Stimulated activated CD4-positive, alpha-beta T cell treated with anti-CD3 and anti-CD28 coated beads, Interleukin-4, amount 100 ng/mL, for 48 hours (primary cell): ENCODE results near the gene ITGB8.

ENCODE experiments used
- DNase-seq, 2 donors: peaks; one replicate each; pipeline ENCODE4 v3.0.0-alpha.2; 2020; ENCODE audit warnings: low read depth in 2 of 2

ITGB8 gene

GRCh38 chr7:20464891-20465290, 134.2 kb downstream of the ITGB8 start:
- DNase-seq = no peak
